Subcutaneous abdominal adipose tissue (tissue), 5 donors: ENCODE measurements around the gene ASS1.

Experiments used
- H3K27ac ChIP-seq: one replicate; pipeline ENCODE4 v1.7.0; 2013; ENCODE audit warnings: low read depth, mild to moderate bottlenecking, inconsistent platforms, low read length, moderate library complexity
- H3K27me3 ChIP-seq, 5 donors: one replicate each; pipeline ENCODE4 v1.7.0; 2013; ENCODE audit warnings: low read length in 5 of 5, inconsistent platforms in 1 of 5; ENCODE audit not compliant: control insufficient read depth in 5 of 5, insufficient read depth in 4 of 5
- H3K36me3 ChIP-seq, 5 donors: one replicate each; pipeline ENCODE4 v1.7.0; 2013; ENCODE audit warnings: low read length in 5 of 5; ENCODE audit not compliant: control insufficient read depth in 5 of 5, insufficient read depth in 5 of 5
- H3K4me1 ChIP-seq, 5 donors: one replicate each; pipeline ENCODE4 v1.7.0; 2013; ENCODE audit warnings: low read length in 5 of 5, mild to moderate bottlenecking in 3 of 5, moderate library complexity in 1 of 5; ENCODE audit not compliant: control insufficient read depth in 5 of 5, insufficient read depth in 5 of 5
- H3K4me3 ChIP-seq, 5 donors: one replicate each; pipeline ENCODE4 v1.7.0; 2013; ENCODE audit warnings: low read length in 5 of 5, low read depth in 1 of 5
- H3K9ac ChIP-seq, 5 donors: one replicate each; pipeline ENCODE4 v1.7.0; 2013; ENCODE audit warnings: low read length in 5 of 5, mild to moderate bottlenecking in 4 of 5, moderate library complexity in 3 of 5
- H3K9me3 ChIP-seq, 5 donors: one replicate each; pipeline ENCODE4 v1.7.0; 2013; ENCODE audit warnings: low read length in 5 of 5; ENCODE audit not compliant: control insufficient read depth in 5 of 5
- donor health status: healthy.
- donor health status: healthy.
- donor health status: healthy.
- donor health status: healthy.
- donor health status: healthy.

Gene ASS1

GRCh38 chr9:130543859-130544258, 99.1 kb downstream of the ASS1 start:
- Histone ChIP-seq H3K9ac (no peak overlapping the region), H3K9me3 (peaks cover 0 to under 1% (median 0%) of the 10 kb centered on the region in 5 donors), H3K27ac (no peak overlapping the region), H3K27me3 (peaks cover 26 to 40% (median 33%) of the 10 kb centered on the region in 5 donors), H3K4me3 (no peak overlapping the region), H3K36me3 (no peaks in the 10 kb centered on the region), H3K4me1 (no peaks in the 10 kb centered on the region)

- Histone ChIP-seq H3K4me1 (no peaks in the 10 kb centered on the region), H3K36me3 (no peaks in the 10 kb centered on the region)
These were observed 99.6 kb downstream of the ASS1 start for GRCh38 chr9:130544364-130544763.

GRCh38 chr9:130548103-130548502, 103.3 kb downstream of the ASS1 start:
- peaks cover 4 to 16% (median 12%) of the 10 kb centered on the region in 5 donors for H3K27me3 ChIP-seq
- H3K4me3 ChIP-seq = no peak overlapping the region
- H3K4me1 ChIP-seq = no peaks in the 10 kb centered on the region
- no peaks in the 10 kb centered on the region for H3K36me3 ChIP-seq
- no peak overlapping the region for H3K9ac ChIP-seq
- H3K27ac ChIP-seq = no peak overlapping the region
- peaks cover 0 to 7% (median 0%) of the 10 kb centered on the region in 5 donors for H3K9me3 ChIP-seq

More at GRCh38 chr9:130544364-130544763, 99.6 kb downstream of the ASS1 start:
- Histone ChIP-seq H3K9me3 (peaks cover 0 to 5% (median 0%) of the 10 kb centered on the region in 5 donors), H3K27me3 (peaks cover 23 to 36% (median 30%) of the 10 kb centered on the region in 5 donors), H3K4me3 (no peak overlapping the region), H3K9ac (no peak overlapping the region), H3K27ac (no peak overlapping the region)

GRCh38 chr9:130549093-130549735, 104.5 kb downstream of the ASS1 start:
- Histone ChIP-seq H3K27me3 (peaks cover 0 to 17% (median 13%) of the 10 kb centered on the region in 5 donors), H3K4me1 (no peaks in the 10 kb centered on the region), H3K9ac (no peak overlapping the region), H3K36me3 (no peaks in the 10 kb centered on the region), H3K9me3 (peaks cover 0 to 7% (median 0%) of the 10 kb centered on the region in 5 donors), H3K4me3 (no peak overlapping the region), H3K27ac (no peak overlapping the region)
